Motor neuron (in vitro differentiated cells): ENCODE results near the gene DCAF5. TPM values are rescaled to one million over a fixed set of nuclear protein-coding genes. Genes with fewer than 3 reads are reported as not detected.
"Not testable (repeated sequence)": the region's sequence is repeated elsewhere in the genome, so short reads cannot be mapped to it uniquely, and the experiment has no call there.

Experiments
- ATAC-seq, 8 experiments: fragments of 200-7000 bp; cut with Tn5 transposase; replicated peaks in 6 of 8; 2 replicates each; pipeline ENCODE4 v1.8.0; 2021; ENCODE audit warnings: mild to moderate bottlenecking in 8 of 8, moderate library complexity in 8 of 8
- H3K27ac ChIP-seq, 2 donors: fragments of 250-450 bp; sonication (Bioruptor Pico); 2 replicates each; pipeline ENCODE4 v1.9.0; 2021; ENCODE audit warnings: antibody characterized with exemption in 2 of 2, mild to moderate bottlenecking in 2 of 2, moderate library complexity in 1 of 2
- H3K4me1 ChIP-seq, 2 donors: fragments of 250-450 bp; sonication (Bioruptor Pico); replicated peaks in 1 of 2; 2 replicates each; pipeline ENCODE4 v1.6.1; 2021; ENCODE audit warnings: antibody characterized with exemption in 2 of 2, mild to moderate bottlenecking in 2 of 2, moderate library complexity in 1 of 2
- H3K4me3 ChIP-seq, 5 donors: fragments of 250-450 bp; sonication (Bioruptor Pico); 2 replicates each; pipeline ENCODE4 v1.9.0; 2021; ENCODE audit warnings: antibody characterized with exemption in 5 of 5, mild to moderate bottlenecking in 5 of 5, moderate library complexity in 4 of 5
- WGBS, 10 experiments: fragments of 450-650 bp; shearing (Covaris generic); methylation state at CpG; one replicate each; pipeline ENCODE4 v1.0.0; 2022; 5-methylcytosine and 5-hydroxymethylcytosine counted together
- in situ Hi-C, 9 experiments: fragments of 400-800 bp; cut with MboI; loops; one replicate each; pipeline ENCODE4 v1.15.0; 2021; ENCODE audit warnings: low sequenced_read_pairs in 9 of 9, low pct_unique_long_range_greater_than_20kb in 2 of 9; ENCODE audit not compliant: unreplicated experiment in 9 of 9
- total RNA-seq, 8 experiments: library from RNA; unstranded; fragments of 300-600 nt; gene quantifications; 2 replicates each; pipeline versions ENCODE4 v1.2.3 to v1.2.4, GENCODE V29; 2022

Gene DCAF5, protein sequence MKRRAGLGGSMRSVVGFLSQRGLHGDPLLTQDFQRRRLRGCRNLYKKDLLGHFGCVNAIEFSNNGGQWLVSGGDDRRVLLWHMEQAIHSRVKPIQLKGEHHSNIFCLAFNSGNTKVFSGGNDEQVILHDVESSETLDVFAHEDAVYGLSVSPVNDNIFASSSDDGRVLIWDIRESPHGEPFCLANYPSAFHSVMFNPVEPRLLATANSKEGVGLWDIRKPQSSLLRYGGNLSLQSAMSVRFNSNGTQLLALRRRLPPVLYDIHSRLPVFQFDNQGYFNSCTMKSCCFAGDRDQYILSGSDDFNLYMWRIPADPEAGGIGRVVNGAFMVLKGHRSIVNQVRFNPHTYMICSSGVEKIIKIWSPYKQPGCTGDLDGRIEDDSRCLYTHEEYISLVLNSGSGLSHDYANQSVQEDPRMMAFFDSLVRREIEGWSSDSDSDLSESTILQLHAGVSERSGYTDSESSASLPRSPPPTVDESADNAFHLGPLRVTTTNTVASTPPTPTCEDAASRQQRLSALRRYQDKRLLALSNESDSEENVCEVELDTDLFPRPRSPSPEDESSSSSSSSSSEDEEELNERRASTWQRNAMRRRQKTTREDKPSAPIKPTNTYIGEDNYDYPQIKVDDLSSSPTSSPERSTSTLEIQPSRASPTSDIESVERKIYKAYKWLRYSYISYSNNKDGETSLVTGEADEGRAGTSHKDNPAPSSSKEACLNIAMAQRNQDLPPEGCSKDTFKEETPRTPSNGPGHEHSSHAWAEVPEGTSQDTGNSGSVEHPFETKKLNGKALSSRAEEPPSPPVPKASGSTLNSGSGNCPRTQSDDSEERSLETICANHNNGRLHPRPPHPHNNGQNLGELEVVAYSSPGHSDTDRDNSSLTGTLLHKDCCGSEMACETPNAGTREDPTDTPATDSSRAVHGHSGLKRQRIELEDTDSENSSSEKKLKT
- total RNA-seq, result 10 to 100 TPM; 20.5 to 42.0 (median 27.5) TPM

DNA sequence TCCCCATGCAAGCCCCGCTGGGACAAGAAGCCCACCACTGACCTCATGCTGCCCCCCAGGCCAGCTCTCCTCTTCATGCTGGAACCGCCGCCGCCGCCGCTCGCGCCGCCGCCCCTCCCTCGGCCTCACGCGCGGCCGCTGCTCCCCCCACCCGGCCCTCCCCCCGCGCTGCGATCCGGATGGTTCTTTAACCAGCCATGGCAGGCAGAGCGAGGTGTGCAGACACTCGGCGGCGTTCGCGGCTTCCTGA, at the start of gene DCAF5:
DCAF5 (minus strand) TSS at position 218 of the 250 bp plus-strand sequence; CDS start at position 77, 141 bp downstream.
- no peak for ATAC-seq
- H3K27ac ChIP-seq, result peak within 1 kb of the TSS; percentile 89 to 92
- peaks cover 6 to 10% of the 10 kb centered on the region in 2 donors for H3K4me1 ChIP-seq
- peak within 1 kb of the TSS; percentile 91 to 98 (median 94) for H3K4me3 ChIP-seq
- in situ Hi-C loops, result no loop called here
- WGBS, 10 experiments, result no CpG with 5 or more reads among the region's 26 CpGs

DNA sequence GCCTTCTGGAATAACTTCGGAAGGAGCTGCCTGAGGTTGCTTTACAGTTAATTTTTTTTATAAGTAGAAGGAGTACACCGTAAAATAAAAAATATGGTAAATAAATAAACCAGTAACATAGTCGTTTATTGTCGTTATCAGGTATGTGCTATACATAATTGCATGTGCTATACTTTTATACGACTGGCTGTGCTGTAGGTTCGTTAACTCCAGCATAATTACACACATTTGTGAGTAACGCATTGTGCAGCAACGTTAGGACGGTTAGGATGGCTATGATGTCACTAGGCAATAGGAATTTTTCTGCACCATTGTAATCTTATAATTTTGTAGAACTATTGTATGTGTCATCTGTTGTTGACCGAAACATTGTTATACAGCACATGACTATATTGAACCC, 46.9 kb upstream of the DCAF5 start:
- no peaks in the 10 kb centered on the region for H3K4me1 ChIP-seq
- no peak overlapping the region for H3K27ac ChIP-seq
- WGBS, 10 experiments, result 81 to 100% (median 94%) methylated on average over 1 to 10 of the region's 10 CpGs
- ATAC-seq, result no peak
- in situ Hi-C loops, result no loop called here
- H3K4me3 ChIP-seq, result no peak overlapping the region

DNA sequence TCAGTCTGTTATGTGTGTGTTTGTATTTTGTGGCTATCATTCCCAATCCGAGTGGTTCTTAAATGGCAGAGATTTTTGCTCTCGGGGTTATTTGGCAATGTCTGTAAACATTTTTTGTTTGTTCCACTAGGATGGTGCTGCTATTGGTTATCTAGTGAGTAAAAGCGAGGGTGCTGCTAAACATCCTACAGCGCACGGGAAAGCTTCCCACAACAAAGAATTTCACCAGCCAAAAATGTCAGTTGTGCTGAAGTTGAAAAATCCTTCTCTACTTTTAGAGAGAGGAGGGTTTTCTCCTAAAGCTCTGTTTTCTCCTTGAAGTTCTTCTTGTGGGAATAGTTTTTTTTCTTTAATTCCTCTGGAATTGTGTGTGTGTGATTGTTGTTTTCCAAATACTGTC, 40.8 kb upstream of the DCAF5 start:
- no peak overlapping the region for H3K4me3 ChIP-seq
- 74 to 100% (median 96%) methylated on average over 3 to 5 of the region's 5 CpGs for WGBS, 10 experiments
- no peak for ATAC-seq
- in situ Hi-C loops, result no loop called here
- H3K4me1 ChIP-seq, result peaks cover 0 to 13% of the 10 kb centered on the region in 2 donors
- no peak overlapping the region for H3K27ac ChIP-seq

DNA sequence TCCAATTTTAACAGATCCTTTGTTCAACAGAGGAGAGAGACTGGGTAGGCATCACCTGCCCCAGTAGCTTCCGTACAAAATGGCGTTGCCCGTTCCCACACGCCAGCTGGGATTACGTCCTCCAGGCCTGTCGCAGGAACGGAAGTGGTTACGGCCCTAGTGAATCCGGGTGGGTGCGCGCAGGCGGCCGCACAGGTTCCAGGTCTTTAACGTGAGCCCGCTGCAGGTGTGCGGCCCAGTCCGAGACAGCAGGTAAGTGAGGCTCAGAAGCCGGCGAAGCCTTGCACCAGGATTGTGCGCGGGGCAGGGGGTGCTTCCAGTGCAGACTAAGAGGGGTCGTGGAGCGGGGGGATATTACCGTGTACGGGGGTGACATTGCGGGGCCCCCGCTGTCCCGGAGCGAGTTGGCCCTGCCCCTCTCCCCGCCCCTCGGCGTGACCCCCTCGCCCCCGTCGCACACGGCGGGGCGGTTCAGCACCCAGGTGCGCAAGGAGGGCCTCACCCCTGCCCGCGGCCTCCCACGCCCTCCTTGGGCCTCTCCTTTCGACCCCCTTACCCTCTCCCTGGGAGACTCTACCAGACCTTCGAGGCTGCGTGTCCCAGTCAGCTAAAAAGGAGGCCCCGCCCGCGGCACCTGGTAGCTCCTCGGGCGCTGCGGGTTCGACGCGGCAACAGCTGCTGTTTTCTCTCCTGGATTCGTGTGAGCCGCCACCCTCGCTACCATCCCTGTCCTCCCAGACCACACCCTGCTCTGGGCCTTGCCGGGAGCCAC, 38.6 kb upstream of the DCAF5 start, which contains the start of gene EXD2:
EXD2 (plus strand) TSS at position 159 of the 772 bp plus-strand sequence. CDS start 17,973 bp downstream, outside the sequence.
- Histone ChIP-seq H3K4me1 (peaks cover 0 to 13% of the 10 kb centered on the region in 2 donors), H3K4me3 (peak within 1 kb of the TSS; percentile 67 to 94 (median 84)), H3K27ac (peak within 1 kb of the TSS; percentile 78 to 84)
- 0 to 40% (median 2%) methylated on average over 1 to 14 of the region's 58 CpGs; no CpG with 5 or more reads in 5 of the 10 experiments for WGBS, 10 experiments
- peak; percentile 91 to 97 (median 94) for ATAC-seq
- in situ Hi-C loops, result no loop called here

DNA sequence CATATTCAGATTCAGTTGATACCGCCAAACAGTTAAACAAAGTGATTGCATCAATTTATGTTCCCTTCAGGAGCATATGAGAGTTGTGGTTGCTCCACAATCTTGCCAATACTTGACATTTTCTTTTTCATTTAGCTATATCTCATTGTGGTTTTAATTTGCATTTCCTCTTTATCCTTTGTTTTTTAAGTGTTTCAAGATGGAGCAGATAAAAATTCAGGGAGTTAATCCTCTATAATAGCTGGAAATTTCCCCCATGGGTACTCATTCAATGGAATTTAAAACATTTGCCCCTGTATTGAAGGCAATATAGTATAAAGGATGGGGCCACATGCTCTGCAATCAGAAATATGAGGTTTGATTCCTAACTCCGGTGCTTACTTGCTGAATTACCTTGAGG, 37.3 kb upstream of the DCAF5 start:
- Histone ChIP-seq H3K4me1 (peaks cover 0 to 13% of the 10 kb centered on the region in 2 donors), H3K4me3 (no peak overlapping the region), H3K27ac (no peak overlapping the region)
- in situ Hi-C loops, result no loop called here
- ATAC-seq, result no peak
- 0 to 100% (median 94%) methylated on average over 1 to 2 of the region's 2 CpGs for WGBS, 10 experiments

DNA sequence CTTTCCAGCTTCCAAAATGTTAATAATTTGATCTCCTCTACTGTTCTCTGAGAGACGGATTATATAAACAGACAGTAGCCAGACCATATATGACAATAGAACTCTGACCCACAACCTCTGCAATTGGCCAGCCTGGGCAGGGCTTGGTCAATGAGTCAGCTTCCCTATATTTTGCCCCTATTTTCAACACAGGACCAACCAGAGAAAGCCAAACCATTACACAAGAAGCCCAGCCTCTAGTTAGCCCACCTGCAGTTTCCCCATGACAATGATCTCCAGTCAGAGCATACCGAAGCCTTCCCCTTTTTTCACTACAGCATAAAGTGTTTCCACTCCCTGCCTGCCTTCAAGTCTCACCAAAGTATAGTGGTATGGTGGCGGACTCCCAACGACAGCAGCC, 30.8 kb upstream of the DCAF5 start:
- H3K27ac ChIP-seq, result no peak overlapping the region
- no peaks in the 10 kb centered on the region for H3K4me1 ChIP-seq
- 0 to 100% (median 79%) methylated on average over 1 to 4 of the region's 4 CpGs; no CpG with 5 or more reads in 1 of the 10 experiments for WGBS, 10 experiments
- ATAC-seq, result no peak
- in situ Hi-C loops, result no loop called here
- no peak overlapping the region for H3K4me3 ChIP-seq

DNA sequence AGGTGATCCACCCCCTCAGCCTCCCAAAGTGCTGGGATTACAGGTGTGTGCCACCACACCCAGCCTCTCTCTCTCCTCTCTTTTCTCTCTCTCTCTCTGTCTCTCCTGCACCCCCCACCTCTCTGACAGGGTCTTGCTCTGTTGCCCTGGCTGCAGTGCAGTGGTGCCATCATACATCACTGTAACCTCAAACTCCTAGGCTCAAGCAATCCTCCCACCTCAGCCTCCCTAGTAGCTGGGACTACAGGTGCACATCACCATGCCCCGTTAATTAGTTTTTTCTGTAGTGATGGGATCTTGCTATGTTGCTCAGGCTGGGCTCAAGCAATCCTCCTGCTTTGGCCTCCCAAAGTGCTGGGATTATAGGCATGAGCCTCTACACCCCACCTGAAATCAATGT, 29.7 kb upstream of the DCAF5 start:
- ATAC-seq, H3K4me1 ChIP-seq, in situ Hi-C loops, H3K4me3 ChIP-seq, H3K27ac ChIP-seq: not testable (repeated sequence)
- 83 to 100% (median 100%) methylated on average over 1 of the region's 1 CpG; no CpG with 5 or more reads in 7 of the 10 experiments for WGBS, 10 experiments

DNA sequence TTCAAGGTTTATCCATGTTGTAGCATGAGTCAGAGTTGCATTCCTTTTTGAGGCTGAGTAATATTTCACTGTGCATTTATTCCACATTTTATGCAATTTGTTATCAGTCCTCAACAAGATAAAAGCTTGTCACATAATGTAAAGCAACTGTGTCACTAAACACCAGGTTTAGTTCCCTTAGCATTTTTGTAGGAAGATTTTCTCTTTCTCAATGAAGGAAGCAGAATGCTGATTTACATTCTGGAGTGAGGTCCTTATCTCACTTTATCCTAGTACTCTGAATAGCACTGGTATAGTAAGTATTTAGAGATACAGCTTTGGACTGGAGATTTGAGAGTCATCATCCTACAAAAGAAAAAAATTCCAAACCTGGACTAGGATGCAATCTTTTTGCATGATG, 28.6 kb upstream of the DCAF5 start:
- peak in 1 of 8 experiments; percentile 28 for ATAC-seq
- H3K4me1 ChIP-seq, result no peaks in the 10 kb centered on the region
- in situ Hi-C loops, result no loop called here
- H3K4me3 ChIP-seq, result no peak overlapping the region
- no peak overlapping the region for H3K27ac ChIP-seq

DNA sequence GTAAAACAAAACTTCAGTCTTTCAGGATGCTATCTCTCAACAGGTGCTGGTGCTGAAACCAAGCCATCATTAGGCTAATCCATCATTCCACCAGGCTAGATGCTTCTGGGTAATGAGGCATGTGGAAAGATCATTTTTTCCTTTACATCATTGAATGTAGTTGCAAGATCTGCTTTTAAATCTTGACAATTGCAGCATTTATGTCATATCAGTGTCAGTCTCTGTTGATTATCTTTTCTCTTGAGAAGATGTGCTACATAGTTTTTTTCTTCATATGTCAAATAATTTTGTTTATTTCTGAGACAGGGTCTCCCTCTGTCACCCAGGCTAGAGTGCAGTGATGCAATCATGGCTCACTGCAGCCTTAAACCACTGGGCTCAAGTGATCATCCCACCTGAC, 22.2 kb upstream of the DCAF5 start:
- in situ Hi-C loops, result no loop called here

DNA sequence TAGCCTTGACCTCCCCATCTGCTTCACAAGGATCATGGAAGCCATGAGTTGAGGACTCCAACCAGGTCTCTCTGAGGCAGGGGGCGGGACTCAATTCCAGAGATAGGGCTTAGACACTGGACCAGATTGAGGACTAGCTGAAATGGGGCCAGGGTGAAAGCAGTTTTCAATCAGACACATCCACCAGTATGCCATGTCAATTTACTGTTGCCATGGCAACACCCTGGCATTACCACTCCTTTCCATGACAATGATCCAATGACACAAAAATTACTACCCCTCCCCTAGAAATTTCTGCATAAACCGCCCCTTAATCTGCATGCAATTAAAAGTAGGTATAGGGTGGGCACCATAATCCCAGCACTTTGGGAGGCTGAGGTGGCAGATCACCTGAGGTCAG, 18.6 kb upstream of the DCAF5 start:
- Histone ChIP-seq H3K4me1 (peaks cover 0 to 5% of the 10 kb centered on the region in 2 donors), H3K27ac (no peak overlapping the region), H3K4me3 (no peak overlapping the region)
- 0 to 100% (median 40%) methylated on average over 1 of the region's 2 CpGs; no CpG with 5 or more reads in 5 of the 10 experiments for WGBS, 10 experiments
- in situ Hi-C loops, result no loop called here
- ATAC-seq, result no peak

More for the DNA sequence above, 22.2 kb upstream of the DCAF5 start:
- H3K4me3 ChIP-seq, result no peak overlapping the region
- no peak for ATAC-seq
- H3K27ac ChIP-seq, result no peak overlapping the region
- H3K4me1 ChIP-seq, result peaks cover 0 to 5% of the 10 kb centered on the region in 2 donors

DNA sequence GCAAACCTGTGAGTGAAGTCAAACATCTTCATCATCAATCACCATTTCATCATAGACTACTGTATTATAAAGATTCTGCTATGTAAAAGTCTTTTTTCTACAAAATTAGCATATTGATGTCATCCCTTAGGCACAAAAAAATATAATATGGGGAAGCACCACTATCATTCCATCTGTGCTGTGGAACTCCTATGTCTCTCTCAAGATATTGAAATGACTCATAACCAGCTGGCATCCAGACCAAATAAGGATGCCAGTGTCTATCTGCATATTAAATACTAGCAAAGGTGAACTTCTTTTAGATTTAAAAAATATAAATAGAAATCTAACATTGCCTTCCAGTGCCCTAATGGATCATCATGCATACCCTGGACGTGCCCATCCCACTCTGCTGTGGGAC, 17.9 kb upstream of the DCAF5 start:
- WGBS, 10 experiments, result 56 to 100% (median 87%) methylated on average over 1 of the region's 1 CpG; no CpG with 5 or more reads in 4 of the 10 experiments
- ATAC-seq, result peak in 6 of 8 experiments; percentile 39 to 97 (median 80)
- Histone ChIP-seq H3K4me1 (peaks cover 0 to 5% of the 10 kb centered on the region in 2 donors), H3K27ac (no peak overlapping the region), H3K4me3 (no peak overlapping the region)
- in situ Hi-C loops, result no loop called here

DNA sequence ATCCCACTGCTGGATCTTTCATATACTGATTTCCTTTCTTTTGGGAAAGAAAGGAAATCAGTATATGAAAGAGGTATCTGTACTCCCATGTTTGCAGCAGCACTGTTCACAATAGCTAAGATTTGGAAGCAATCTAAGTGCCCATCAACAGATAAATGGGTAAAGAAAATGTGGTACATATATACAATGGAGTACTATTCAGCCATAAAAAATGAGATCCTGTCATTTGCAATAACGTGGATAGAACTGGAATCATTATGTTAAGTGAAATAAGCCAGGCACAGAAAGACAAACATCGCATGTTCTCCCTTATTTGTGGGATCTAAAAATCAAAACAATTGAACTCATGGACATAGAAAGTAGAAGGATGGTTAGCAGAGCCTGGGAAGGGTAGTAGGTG, 12.9 kb upstream of the DCAF5 start:
- H3K27ac ChIP-seq, H3K4me3 ChIP-seq, ATAC-seq, H3K4me1 ChIP-seq, in situ Hi-C loops: not testable (repeated sequence)
- 24 to 100% (median 88%) methylated on average over 1 to 2 of the region's 2 CpGs; no CpG with 5 or more reads in 1 of the 10 experiments for WGBS, 10 experiments

DNA sequence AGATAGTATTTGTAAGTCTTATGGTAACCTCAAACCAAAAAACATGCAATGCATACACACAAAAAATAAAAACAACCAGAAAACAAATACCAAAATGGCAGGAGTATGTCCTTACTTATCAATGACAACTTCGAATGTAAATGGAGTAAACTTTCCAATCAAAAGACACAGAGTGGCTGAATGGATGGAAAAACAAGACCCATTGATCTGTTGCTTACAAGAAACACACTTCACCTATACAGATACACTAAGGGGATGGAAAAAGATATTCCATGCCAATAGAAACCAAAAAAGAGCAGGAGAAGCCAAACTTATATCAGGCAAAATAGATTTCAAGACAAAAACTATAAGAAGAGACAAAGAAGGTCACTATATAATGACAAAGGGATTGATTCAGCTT, 8.7 kb upstream of the DCAF5 start:
- no peak overlapping the region for H3K27ac ChIP-seq
- in situ Hi-C loops, result no loop called here
- H3K4me3 ChIP-seq, result no peak overlapping the region
- no peak for ATAC-seq
- WGBS, 10 experiments, result 0 to 100% (median 62%) methylated on average over 1 of the region's 1 CpG
- H3K4me1 ChIP-seq, result no peaks in the 10 kb centered on the region
